Activated naive CD8-positive, alpha-beta T cell treated with anti-CD3 and anti-CD28 coated beads for 36 hours (primary cell): ENCODE measurements around the gene DEFB132. TPM values are rescaled to one million over a fixed set of nuclear protein-coding genes. Genes with fewer than 3 reads are reported as not detected.

ENCODE experiments used
- DNase-seq: peaks from one replicate; pipeline ENCODE4 v3.0.0; 2021
- H3K27ac Mint-ChIP-seq: one replicate; pipeline ENCODE4 v1.8.0; 2022; ENCODE audit warnings: mild to moderate bottlenecking, moderate library complexity, mixed read lengths
- H3K27me3 Mint-ChIP-seq: one replicate; pipeline ENCODE4 v1.8.0; 2022; ENCODE audit warnings: mild to moderate bottlenecking, mixed read lengths
- H3K36me3 Mint-ChIP-seq: one replicate; pipeline ENCODE4 v1.8.0; 2021; ENCODE audit warnings: mild to moderate bottlenecking, mixed read lengths
- H3K4me1 Mint-ChIP-seq: one replicate; pipeline ENCODE4 v1.8.0; 2021; ENCODE audit warnings: mixed read lengths
- H3K4me3 Mint-ChIP-seq: one replicate; pipeline ENCODE4 v1.8.0; 2022; ENCODE audit warnings: mild to moderate bottlenecking, moderate library complexity, mixed read lengths
- H3K9me3 Mint-ChIP-seq: one replicate; pipeline ENCODE4 v1.8.0; 2022; ENCODE audit warnings: mixed read lengths
- total RNA-seq, 2 experiments: library from RNA; stranded (reverse); gene quantifications; one replicate each; pipeline ENCODE4 v1.2.3, GENCODE V29; 2021

DEFB132 gene
- total RNA-seq, 2 experiments from 2014 or later = not detected

GRCh38 chr20:297925-298775 is 40.6 kb downstream of the DEFB132 start:
- Mint-ChIP-seq H3K4me3 (peak overlapping the region; percentile 100), H3K27me3 (peaks cover 3% of the 10 kb centered on the region), H3K36me3 (peaks cover 34% of the 10 kb centered on the region), H3K9me3 (no peaks in the 10 kb centered on the region), H3K27ac (peak overlapping the region; percentile 97), H3K4me1 (peaks cover 38% of the 10 kb centered on the region)
- peak; percentile 58 for DNase-seq

- peaks cover 3% of the 10 kb centered on the region for H3K27me3 Mint-ChIP-seq
- no peaks in the 10 kb centered on the region for H3K9me3 Mint-ChIP-seq
- peaks cover 38% of the 10 kb centered on the region for H3K4me1 Mint-ChIP-seq
- H3K4me3 Mint-ChIP-seq = peak overlapping the region; percentile 100
- H3K27ac Mint-ChIP-seq = peak overlapping the region; percentile 97
- DNase-seq = no peak
- H3K36me3 Mint-ChIP-seq = peaks cover 34% of the 10 kb centered on the region
Observed at GRCh38 chr20:298776-299391, 41.4 kb downstream of the DEFB132 start.

DNA sequence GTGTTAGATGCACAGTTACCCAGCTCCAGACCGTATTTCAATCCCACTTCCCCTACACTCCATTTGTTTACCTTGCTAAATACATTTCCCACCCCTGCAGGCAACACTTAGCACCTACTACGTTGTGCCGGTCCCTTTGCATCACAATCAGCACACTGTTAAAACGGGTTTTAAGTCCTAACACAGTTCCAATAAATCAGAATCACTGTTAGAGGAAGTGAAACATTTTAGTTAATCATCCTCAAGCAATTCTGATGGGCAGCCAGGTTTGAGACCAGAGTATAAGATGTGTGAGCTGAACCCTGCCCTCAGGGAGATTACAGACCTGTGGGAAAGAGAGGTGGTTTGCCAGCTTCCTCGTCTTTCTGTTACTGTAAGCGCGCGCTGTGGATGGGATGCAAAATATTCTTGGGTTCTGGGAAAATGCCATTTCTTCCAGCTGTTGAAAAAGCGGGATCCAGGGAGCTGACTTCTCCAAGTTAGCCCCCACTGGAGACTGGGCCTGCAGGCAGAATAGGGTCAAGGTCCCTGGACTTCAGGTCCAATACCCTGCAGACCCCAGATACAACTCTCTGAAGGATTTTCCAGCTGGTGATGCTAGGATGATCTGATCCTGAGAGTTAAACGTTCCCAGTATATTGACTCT is 42.9 kb downstream of the DEFB132 start:
- DNase-seq = no peak
- Mint-ChIP-seq H3K4me3 (peak overlapping the region; percentile 100), H3K36me3 (peaks cover 34% of the 10 kb centered on the region), H3K27ac (peak overlapping the region; percentile 73), H3K4me1 (peaks cover 38% of the 10 kb centered on the region), H3K27me3 (peaks cover 3% of the 10 kb centered on the region), H3K9me3 (no peaks in the 10 kb centered on the region)

DNA sequence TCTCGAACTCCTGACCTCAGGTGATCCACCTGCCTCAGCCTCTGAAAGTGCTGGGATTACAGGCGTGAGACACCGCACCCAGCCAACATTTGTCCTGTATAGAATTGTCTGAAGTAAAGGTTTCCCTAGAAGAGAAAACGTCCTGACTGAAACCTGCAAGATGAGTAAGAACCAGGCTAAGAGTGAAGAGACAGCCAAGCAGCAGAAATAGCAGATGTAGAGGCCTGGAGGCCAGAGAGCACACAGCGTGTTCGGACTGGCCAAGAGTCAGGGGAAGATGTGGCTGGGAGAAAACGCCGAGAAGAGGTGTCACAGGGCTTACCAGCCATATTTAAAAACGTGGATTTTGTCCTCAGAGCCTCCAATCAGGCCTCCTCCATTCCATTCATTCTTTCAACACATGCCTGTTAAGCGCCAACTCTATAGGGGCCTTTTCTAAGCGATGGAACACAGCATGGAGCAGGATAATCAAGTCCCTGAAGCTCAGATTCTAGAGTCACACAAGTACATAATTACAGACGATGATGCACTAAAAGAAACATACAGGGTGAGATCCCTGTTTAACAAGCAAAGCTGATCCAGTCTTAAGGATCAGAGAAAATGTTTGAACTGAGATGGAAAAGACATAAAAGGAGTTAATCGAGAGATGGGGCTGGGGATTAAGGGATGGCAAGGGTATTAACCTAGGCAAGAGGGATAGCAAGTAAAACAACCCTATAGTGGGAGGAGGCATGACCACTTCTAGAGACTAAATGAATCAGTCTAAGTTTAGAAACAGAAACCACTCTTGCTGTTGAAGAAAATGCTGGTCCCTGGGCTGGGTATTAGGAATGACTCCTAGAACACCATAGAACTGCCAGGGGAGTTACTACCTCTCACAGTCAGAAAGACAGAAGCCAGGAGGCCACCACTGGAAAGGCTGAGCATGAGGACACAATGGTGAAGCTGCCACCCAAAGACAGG is 44.6 kb downstream of the DEFB132 start:
- peaks cover 3% of the 10 kb centered on the region for H3K27me3 Mint-ChIP-seq
- H3K4me3 Mint-ChIP-seq = no peak overlapping the region
- no peak overlapping the region for H3K27ac Mint-ChIP-seq
- no peak for DNase-seq
- no peaks in the 10 kb centered on the region for H3K9me3 Mint-ChIP-seq
- peaks cover 33% of the 10 kb centered on the region for H3K4me1 Mint-ChIP-seq
- H3K36me3 Mint-ChIP-seq = peaks cover 34% of the 10 kb centered on the region

- H3K4me3 Mint-ChIP-seq = no peak overlapping the region
- H3K27me3 Mint-ChIP-seq = no peaks in the 10 kb centered on the region
- peaks cover 9% of the 10 kb centered on the region for H3K36me3 Mint-ChIP-seq
- peaks cover 26% of the 10 kb centered on the region for H3K4me1 Mint-ChIP-seq
- H3K9me3 Mint-ChIP-seq = no peaks in the 10 kb centered on the region
- no peak for DNase-seq
- H3K27ac Mint-ChIP-seq = no peak overlapping the region
Observed at GRCh38 chr20:305745-306144, 48.2 kb downstream of the DEFB132 start.

DNA sequence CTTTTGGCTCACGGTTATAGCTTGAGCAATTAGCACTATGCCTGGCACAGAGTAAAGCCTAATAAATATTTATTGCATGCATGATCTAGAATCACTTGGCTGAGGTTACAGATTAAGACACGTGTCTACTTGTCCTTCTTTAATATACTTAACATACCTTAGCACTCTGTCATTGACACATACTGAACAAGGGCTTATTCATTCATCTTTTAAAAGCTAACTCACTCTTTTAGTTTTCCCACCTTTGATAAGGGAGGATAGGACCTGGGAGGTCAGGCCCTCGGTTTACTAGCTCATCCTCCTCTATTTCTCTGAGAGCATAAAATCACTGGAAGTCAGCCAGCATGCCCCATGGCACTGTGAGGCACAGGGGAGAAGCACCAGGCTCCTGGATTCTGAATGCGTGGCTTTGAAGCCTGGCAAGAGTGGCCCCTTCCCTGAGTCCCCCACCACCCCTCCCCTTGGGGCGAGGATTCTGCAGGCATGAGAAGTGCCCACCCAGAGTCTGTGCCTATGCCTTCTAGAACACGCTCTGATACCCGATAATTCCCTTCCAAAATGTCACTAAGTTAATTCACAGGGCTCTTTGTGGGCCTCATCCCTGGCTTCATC is 51.0 kb downstream of the DEFB132 start:
- no peaks in the 10 kb centered on the region for H3K36me3 Mint-ChIP-seq
- peaks cover 10% of the 10 kb centered on the region for H3K4me1 Mint-ChIP-seq
- no peak for DNase-seq
- H3K9me3 Mint-ChIP-seq = no peaks in the 10 kb centered on the region
- H3K27ac Mint-ChIP-seq = no peak overlapping the region
- no peaks in the 10 kb centered on the region for H3K27me3 Mint-ChIP-seq
- H3K4me3 Mint-ChIP-seq = no peak overlapping the region

- Mint-ChIP-seq H3K27ac (no peak overlapping the region), H3K36me3 (no peaks in the 10 kb centered on the region), H3K4me3 (peak overlapping the region; percentile 19), H3K27me3 (no peaks in the 10 kb centered on the region), H3K9me3 (no peaks in the 10 kb centered on the region), H3K4me1 (peaks cover 10% of the 10 kb centered on the region)
- DNase-seq = no peak
Observed at GRCh38 chr20:309306-309840, 51.8 kb downstream of the DEFB132 start.

GRCh38 chr20:309841-310644 is 52.5 kb downstream of the DEFB132 start:
- Mint-ChIP-seq H3K36me3 (no peaks in the 10 kb centered on the region), H3K4me1 (peaks cover 10% of the 10 kb centered on the region), H3K27me3 (no peaks in the 10 kb centered on the region), H3K27ac (peak overlapping the region; percentile 46), H3K9me3 (no peaks in the 10 kb centered on the region), H3K4me3 (peak overlapping the region; percentile 81)
- DNase-seq = peak; percentile 93

- Mint-ChIP-seq H3K27me3 (no peaks in the 10 kb centered on the region), H3K9me3 (no peaks in the 10 kb centered on the region), H3K4me1 (peaks cover 10% of the 10 kb centered on the region), H3K4me3 (peak overlapping the region; percentile 81), H3K36me3 (no peaks in the 10 kb centered on the region), H3K27ac (no peak overlapping the region)
- no peak for DNase-seq
Observed at GRCh38 chr20:310645-311044, 53.1 kb downstream of the DEFB132 start.

Other genes starting within 250 kb of the DEFB132 start
- gene DEFB125, start 170.1 kb upstream of the DEFB132 start, total RNA-seq = not detected
- gene DEFB126, start 115.1 kb upstream of the DEFB132 start, total RNA-seq = not detected
- gene DEFB127, start 100.3 kb upstream of the DEFB132 start, total RNA-seq = not detected
- gene DEFB128, start 68.0 kb upstream of the DEFB132 start, total RNA-seq = not detected
- not detected for gene DEFB129, start 30.5 kb upstream of the DEFB132 start, total RNA-seq
- gene C20orf96, start 33.0 kb downstream of the DEFB132 start, total RNA-seq = 1 to 10 TPM; 7.5 to 7.8 TPM
- 10 to 100 TPM; 23.3 to 24.5 TPM for gene ZCCHC3, start 39.8 kb downstream of the DEFB132 start, total RNA-seq
- 10 to 100 TPM; 13.1 to 13.3 TPM for gene SOX12, start 67.8 kb downstream of the DEFB132 start, total RNA-seq
- 10 to 100 TPM; 11.2 to 12.6 TPM for gene NRSN2, start 89.4 kb downstream of the DEFB132 start, total RNA-seq
- gene TRIB3, start 123.0 kb downstream of the DEFB132 start, total RNA-seq = 10 to 100 TPM; 57.8 to 58.0 TPM
- 100 to 1,000 TPM; 113 to 115 TPM for gene RBCK1, start 150.6 kb downstream of the DEFB132 start, total RNA-seq
- 10 to 100 TPM; 18.4 to 18.6 TPM for gene TBC1D20, start 204.8 kb downstream of the DEFB132 start, total RNA-seq